Measurements from ENCODE around the gene CYBC1. TPM values are rescaled to one million over a fixed set of nuclear protein-coding genes. Genes with fewer than 3 reads are reported as not detected.
A peak's percentile ranks its signal among the peaks of the same experiment; 100 is the strongest.

The CYBC1 gene
- total and polyA plus RNA-seq, 9 of the 15 experiments (the other 6 are each of a cell fraction or from before 2014, with no cell fraction given): 1.3 to 71.8 (median 49.9) TPM

DNA sequence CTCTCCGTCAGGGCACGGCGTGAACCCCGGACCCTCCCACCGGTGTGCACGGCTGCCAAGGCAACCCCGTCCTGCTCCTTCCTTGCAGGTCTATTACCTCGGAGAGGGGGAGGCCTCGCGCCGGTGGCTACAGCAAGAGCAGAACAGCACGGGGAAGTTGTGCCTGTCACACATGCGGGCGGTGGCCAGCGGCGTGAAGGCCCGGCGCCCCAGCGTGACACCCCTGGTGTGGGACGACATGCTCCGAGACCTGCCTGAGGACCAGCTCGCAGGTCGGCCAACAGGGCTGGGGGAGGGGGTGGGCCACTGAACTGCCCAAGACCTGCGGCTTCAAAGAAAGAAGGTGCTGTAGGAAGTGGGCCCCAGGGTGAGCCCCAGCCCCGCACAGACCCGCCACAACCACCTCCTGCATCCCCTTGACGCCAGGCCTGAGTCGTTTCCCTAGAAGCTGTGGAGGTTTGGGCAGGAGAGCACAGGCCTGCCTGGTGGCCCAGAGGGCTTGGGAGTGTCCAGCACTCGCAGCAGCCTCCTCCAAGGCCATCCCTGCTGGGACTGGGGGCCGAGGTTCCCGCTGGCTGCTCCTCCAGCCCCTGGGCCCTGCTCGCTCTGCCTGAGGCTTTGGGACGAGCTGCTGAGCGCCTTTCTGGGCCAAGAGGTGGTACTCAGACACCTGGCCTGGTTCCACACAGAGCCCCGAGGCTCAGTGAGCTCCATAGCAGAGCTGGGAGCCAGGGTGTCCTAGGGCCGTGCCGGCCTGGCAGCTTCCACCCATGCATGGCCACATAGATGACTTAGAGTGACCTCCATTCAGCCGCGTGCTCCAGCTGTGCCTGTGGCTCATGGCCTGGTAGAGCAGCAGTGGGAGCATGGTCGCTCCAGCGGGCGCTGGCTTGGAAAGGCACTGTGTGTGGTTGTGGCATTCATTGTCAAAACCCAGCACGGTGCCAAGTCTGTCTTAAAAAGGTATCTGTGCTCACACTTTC lies 14.7 kb downstream of the CYBC1 start:
- Histone ChIP-seq H4K20me1 (replicated peaks; ENCODE audit: control insufficient read depth, insufficient read depth, low read length) (no peaks in the 10 kb centered on the region), H2AFZ (ENCODE audit: low read depth, low read length) (no peak overlapping the region), H3K9me3 (replicated peaks; ENCODE audit: control insufficient read depth, insufficient read depth, low read depth, low read length) (no peaks in the 10 kb centered on the region), H3K9me1 (ENCODE audit: control insufficient read depth, insufficient read depth, low read length) (no peaks in the 10 kb centered on the region), H3K9ac (ENCODE audit: insufficient read depth in 1 of 2, low read depth in 2 of 2, low read length in 2 of 2) (peak overlapping the region in 1 of 2 experiments; percentile 68; a peak in 2 of 4 replicates), H3K36me3 (ENCODE audit: control insufficient read depth, insufficient read depth, low read length) (no peaks in the 10 kb centered on the region), H3K4me3 (no peak overlapping the region), H3K4me2 (ENCODE audit: insufficient read depth, low read length) (no peak overlapping the region), H3K4me1 (replicated peaks in 1 of 2; ENCODE audit: control insufficient read depth in 2 of 2, insufficient read depth in 2 of 2, low read length in 2 of 2) (peaks cover 0 to 61% of the 10 kb centered on the region in 2 experiments; a peak in 2 of 5 replicates), H3K27me3 (ENCODE audit: control insufficient read depth in 2 of 2, insufficient read depth in 2 of 2, low read length in 2 of 2) (no peaks in the 10 kb centered on the region), H3K27ac (ENCODE audit: extremely low read depth, low read depth, low read length) (no peak overlapping the region), H3K79me2 (ENCODE audit: control insufficient read depth, insufficient read depth, low read length) (no peaks in the 10 kb centered on the region)
- no peak for FAIRE-seq
- no peak for DNase-seq (ENCODE audit: extremely low read depth in 1 of 4, low spot score in 3 of 4)
- in situ Hi-C loops (cut with MboI) (no loop called here), intact Hi-C loops (cut with micrococcal nuclease) (no loop called here)
- TF ChIP-seq RBBP5 (IDR thresholded peaks at IDR 0.05; ENCODE audit: borderline replicate concordance, insufficient read depth, low read length, poor library complexity, severe bottlenecking) (no peak), RBFOX2 (IDR thresholded peaks at IDR 0.05; ENCODE audit: low read depth, low read length) (peak; percentile 17; the same call in 1 of the 2 replicates), POLR2G (IDR thresholded peaks at IDR 0.05; ENCODE audit: low read depth, low read length) (0 out of 2 replicates have a peak, but pooled peaks have one; percentile 35)
- WGBS (ENCODE audit: insufficient coverage, low coverage, missing lambda C conversion rate): 79% methylated on average over 34 of the region's 43 CpGs
- ChIA-PET CTCF (ENCODE audit: low intra/inter-chr PET ratio) (no interaction called here), POLR2A (interaction anchor here (0.6 kb wide), 2 partner anchors 11 to 509 kb away, joined by 3 read pairs; no protein-coding TSS in a partner anchor)
- BruUV-seq (replicated peaks): no TSS peak
- no peak for ATAC-seq

Data from K562 (cell line).